Neural cell (in vitro differentiated cells): Measurements from ENCODE around the gene CCDC40. TPM values are rescaled to one million over a fixed set of nuclear protein-coding genes. Genes with fewer than 3 reads are reported as not detected.

ENCODE experiments used
- H2AFZ ChIP-seq: fragments of 200-600, 300-800 bp; sonication (generic), shearing (Covaris generic); 2 replicates; pipeline ENCODE4 v1.6.0; 2014; ENCODE audit warnings: low read depth, mild to moderate bottlenecking, antibody characterized with exemption, low read length, moderate library complexity
- H3F3A ChIP-seq: fragments of 200-600 bp; shearing (Covaris generic); 2 replicates; pipeline ENCODE4 v1.6.1; 2016; ENCODE audit warnings: mild to moderate bottlenecking, moderate library complexity, mixed read lengths, antibody characterized with exemption, low read length; ENCODE audit not compliant: insufficient read depth, poor library complexity, severe bottlenecking
- H3K27ac ChIP-seq: fragments of 200-600, 300-800 bp; sonication (generic), shearing (Covaris generic); 2 replicates; pipeline ENCODE4 v1.5.1; 2014; ENCODE audit warnings: mild to moderate bottlenecking, low read length, moderate library complexity
- H3K27me3 ChIP-seq: fragments of 300-800, 200-600 bp; sonication (generic), shearing (Covaris generic); 2 replicates; pipeline ENCODE4 v1.6.0; 2014; ENCODE audit warnings: mild to moderate bottlenecking, low read depth, low read length, moderate library complexity; ENCODE audit not compliant: insufficient read depth
- H3K36me3 ChIP-seq: fragments of 300-800, 200-600 bp; sonication (generic), shearing (Covaris generic); 2 replicates; pipeline ENCODE4 v1.5.1; 2014; ENCODE audit warnings: mild to moderate bottlenecking, antibody characterized with exemption, low read length, moderate library complexity; ENCODE audit not compliant: insufficient read depth
- H3K4me2 ChIP-seq: fragments of 300-800, 200-600 bp; sonication (generic), shearing (Covaris generic); 2 replicates; pipeline ENCODE4 v1.6.0; 2014; ENCODE audit warnings: mild to moderate bottlenecking, low read length
- H3K4me3 ChIP-seq: fragments of 300-800, 200-600 bp; sonication (generic), shearing (Covaris generic); 2 replicates; pipeline ENCODE4 v1.5.1; 2014; ENCODE audit warnings: mild to moderate bottlenecking, low read length, moderate library complexity
- H3K79me2 ChIP-seq: fragments of 200-600 bp; shearing (Covaris generic); replicated peaks from 2 replicates; pipeline ENCODE4 v1.6.0; 2014; ENCODE audit warnings: mild to moderate bottlenecking, low read length, moderate library complexity; ENCODE audit not compliant: insufficient read depth
- H3K9ac ChIP-seq: fragments of 300-800, 200-600 bp; sonication (generic), shearing (Covaris generic); 2 replicates; pipeline ENCODE4 v1.6.1; 2016; ENCODE audit warnings: mild to moderate bottlenecking, low read length, mixed read lengths
- H3K9me2 ChIP-seq: fragments of 200-600 bp; shearing (Covaris generic); 2 replicates; pipeline ENCODE4 v1.6.1; 2016; ENCODE audit warnings: mild to moderate bottlenecking, low read length, mixed read lengths; ENCODE audit not compliant: insufficient read depth
- H3K9me3 ChIP-seq: fragments of 200-600, 300-800 bp; sonication (generic), shearing (Covaris generic); 2 replicates; pipeline ENCODE4 v1.6.1; 2016; ENCODE audit warnings: mild to moderate bottlenecking, mixed run types, low read length, moderate library complexity, mixed read lengths
- H4K20me1 ChIP-seq: fragments of 200-600 bp; shearing (Covaris generic); 2 replicates; pipeline ENCODE4 v1.6.1; 2016; ENCODE audit warnings: mild to moderate bottlenecking, mixed run types; ENCODE audit not compliant: insufficient read depth
- CTCF ChIP-seq: fragments of 450-650 bp; IDR thresholded peaks from 2 replicates; pipeline ENCODE4 v1.5.1; 2014; ENCODE audit warnings: antibody characterized with exemption, mild to moderate bottlenecking, moderate library complexity; ENCODE audit not compliant: poor library complexity, severe bottlenecking
- EP300 ChIP-seq: fragments of 450-650 bp; conservative IDR thresholded peaks from 2 replicates; pipeline ENCODE4 v1.6.1; 2014; ENCODE audit warnings: antibody characterized with exemption, mild to moderate bottlenecking, moderate library complexity; ENCODE audit not compliant: poor library complexity, severe bottlenecking
- EZH2 ChIP-seq: fragments of 200-600, 300-800 bp; shearing (Covaris generic), sonication (generic); IDR thresholded peaks from 2 replicates; pipeline ENCODE4 v1.6.1; 2014; ENCODE audit warnings: antibody characterized with exemption, low read length, borderline replicate concordance, mild to moderate bottlenecking; ENCODE audit not compliant: insufficient read depth, poor library complexity, severe bottlenecking
- MXI1 ChIP-seq: fragments of 450-650 bp; conservative IDR thresholded peaks from 2 replicates; pipeline ENCODE4 v1.6.1; 2014; ENCODE audit warnings: antibody characterized with exemption, mild to moderate bottlenecking; ENCODE audit not compliant: poor library complexity, severe bottlenecking
- POLR2AphosphoS5 ChIP-seq: IDR thresholded peaks from 2 replicates; pipeline ENCODE4 v1.6.1; 2012
- RAD21 ChIP-seq: fragments of 450-650 bp; conservative IDR thresholded peaks from 2 replicates; pipeline ENCODE4 v1.6.1; 2014; ENCODE audit warnings: antibody characterized with exemption, mild to moderate bottlenecking, moderate library complexity
- REST ChIP-seq: IDR thresholded peaks from 2 replicates; pipeline ENCODE4 v1.6.1; 2012; ENCODE audit warnings: borderline replicate concordance
- SMC3 ChIP-seq: fragments of 450-650 bp; conservative IDR thresholded peaks from 2 replicates; pipeline ENCODE4 v1.6.1; 2014; ENCODE audit warnings: antibody characterized with exemption, mild to moderate bottlenecking, moderate library complexity; ENCODE audit not compliant: poor library complexity
- TAF1 ChIP-seq: IDR thresholded peaks from 2 replicates; pipeline ENCODE4 v1.6.1; 2012; ENCODE audit warnings: low read depth
- polyA plus RNA-seq: library from polyadenylated mRNA; depleted of rRNA; stranded (reverse); fragments of >200 nt; gene quantifications from 2 replicates; pipeline ENCODE4 v1.2.3, GENCODE V29; 2014

CCDC40 gene
- polyA plus RNA-seq, 1 donor from 2014 or later, result 5.5 TPM

GRCh38 chr17:80117491-80118401 lies 81.3 kb downstream of the CCDC40 start:
- Histone ChIP-seq H2AFZ (no peak overlapping the region), H3K9me2 (no peaks in the 10 kb centered on the region), H3K4me3 (no peak overlapping the region), H3K36me3 (no peaks in the 10 kb centered on the region), H3K4me2 (no peak overlapping the region), H3F3A (no peaks in the 10 kb centered on the region), H3K9ac (no peak overlapping the region), H3K79me2 (no peaks in the 10 kb centered on the region), H4K20me1 (no peaks in the 10 kb centered on the region), H3K9me3 (no peaks in the 10 kb centered on the region), H3K27ac (no peak overlapping the region), H3K27me3 (no peaks in the 10 kb centered on the region)
- TF ChIP-seq EZH2 (no peak), EP300 (no peak)

GRCh38 chr17:80118601-80119270 lies 82.3 kb downstream of the CCDC40 start:
- TF ChIP-seq EZH2 (no peak), SMC3 (no peak)
- Histone ChIP-seq H3K79me2 (no peaks in the 10 kb centered on the region), H3K27me3 (no peaks in the 10 kb centered on the region), H3F3A (no peaks in the 10 kb centered on the region), H3K36me3 (no peaks in the 10 kb centered on the region), H3K4me2 (no peak overlapping the region), H3K4me3 (no peak overlapping the region), H3K9me3 (no peaks in the 10 kb centered on the region), H3K9ac (no peak overlapping the region), H3K27ac (no peak overlapping the region), H4K20me1 (no peaks in the 10 kb centered on the region), H2AFZ (no peak overlapping the region), H3K9me2 (no peaks in the 10 kb centered on the region)

GRCh38 chr17:80119271-80119791 lies 82.9 kb downstream of the CCDC40 start:
- no peaks in the 10 kb centered on the region for H3K9me3 ChIP-seq

More at GRCh38 chr17:80119271-80119791, 82.9 kb downstream of the CCDC40 start:
- Histone ChIP-seq H2AFZ (no peak overlapping the region), H3K79me2 (no peaks in the 10 kb centered on the region), H3K9ac (no peak overlapping the region), H3K4me2 (no peak overlapping the region), H3F3A (no peaks in the 10 kb centered on the region), H3K9me2 (no peaks in the 10 kb centered on the region), H3K27ac (no peak overlapping the region), H3K36me3 (no peaks in the 10 kb centered on the region), H4K20me1 (no peaks in the 10 kb centered on the region), H3K27me3 (no peaks in the 10 kb centered on the region), H3K4me3 (no peak overlapping the region)
- TF ChIP-seq POLR2AphosphoS5, result no peak
- no peak for TF ChIP-seq RAD21
- TF ChIP-seq EZH2, result no peak
- no peak for TF ChIP-seq SMC3
- no peak for TF ChIP-seq CTCF
- TF ChIP-seq REST, result no peak
- no peak for TF ChIP-seq TAF1
- no peak for TF ChIP-seq MXI1
- no peak for TF ChIP-seq EP300
